HG03159 (cell line): ENCODE data around the gene STX4.

ENCODE experiments used
- ATAC-seq: cut with Tn5 transposase; IDR thresholded peaks from one replicate; pipeline ENCODE4 v1.9.1; 2021; ENCODE audit warnings: mild to moderate bottlenecking, moderate library complexity; ENCODE audit not compliant: unreplicated experiment

Gene STX4, protein sequence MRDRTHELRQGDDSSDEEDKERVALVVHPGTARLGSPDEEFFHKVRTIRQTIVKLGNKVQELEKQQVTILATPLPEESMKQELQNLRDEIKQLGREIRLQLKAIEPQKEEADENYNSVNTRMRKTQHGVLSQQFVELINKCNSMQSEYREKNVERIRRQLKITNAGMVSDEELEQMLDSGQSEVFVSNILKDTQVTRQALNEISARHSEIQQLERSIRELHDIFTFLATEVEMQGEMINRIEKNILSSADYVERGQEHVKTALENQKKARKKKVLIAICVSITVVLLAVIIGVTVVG

DNA sequence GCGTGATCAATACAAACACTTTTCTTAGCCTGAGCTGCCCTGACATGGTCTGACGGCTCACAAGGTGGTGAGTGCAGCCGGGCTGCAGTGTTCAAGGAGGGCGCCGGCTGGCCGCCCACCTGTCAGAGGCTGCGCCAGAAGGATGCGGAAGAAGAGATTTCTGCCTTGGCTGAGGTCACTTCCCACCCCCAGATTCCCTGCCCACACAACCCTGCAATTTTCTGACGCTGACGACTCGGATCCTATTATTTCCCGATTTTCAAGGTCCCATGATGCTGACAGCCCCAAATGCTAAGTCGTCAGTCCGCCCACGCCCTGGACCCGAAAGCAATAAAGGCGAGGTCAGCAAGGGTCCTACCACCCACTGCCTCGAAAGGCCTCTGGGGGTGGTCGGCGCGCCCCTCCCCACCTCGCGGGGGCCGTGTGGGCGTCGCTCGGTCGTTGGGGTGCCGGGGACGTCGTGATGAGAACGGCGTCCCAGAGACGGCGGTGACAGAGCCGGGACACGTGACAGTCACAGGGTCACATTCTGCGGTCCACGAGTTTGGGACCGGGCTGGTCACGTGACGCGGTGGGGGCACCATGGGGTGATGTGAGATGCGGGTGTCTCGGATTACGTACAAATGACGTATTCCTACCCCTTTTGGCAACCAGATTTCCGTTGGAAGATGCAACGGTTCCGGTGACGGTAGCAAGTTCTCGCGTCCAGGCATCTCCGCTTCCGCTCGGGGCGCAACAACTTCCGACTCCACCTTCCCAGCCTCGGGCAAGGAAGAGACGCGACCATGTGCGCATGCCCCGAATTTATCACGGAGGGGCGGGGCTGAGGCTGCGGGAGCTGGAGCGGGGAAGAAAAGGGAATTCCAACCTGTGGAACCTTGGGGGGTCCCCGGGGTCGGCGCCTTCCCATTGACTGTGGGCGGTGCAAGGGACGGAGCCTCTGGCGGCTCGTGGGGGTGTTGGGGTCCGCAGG lies at the start of gene STX4:
TSS of gene STX4 (plus strand) at position 823 of the 973 bp plus-strand sequence. CDS start 248 bp downstream, outside the sequence.
- ATAC-seq, result peak; percentile 70

DNA sequence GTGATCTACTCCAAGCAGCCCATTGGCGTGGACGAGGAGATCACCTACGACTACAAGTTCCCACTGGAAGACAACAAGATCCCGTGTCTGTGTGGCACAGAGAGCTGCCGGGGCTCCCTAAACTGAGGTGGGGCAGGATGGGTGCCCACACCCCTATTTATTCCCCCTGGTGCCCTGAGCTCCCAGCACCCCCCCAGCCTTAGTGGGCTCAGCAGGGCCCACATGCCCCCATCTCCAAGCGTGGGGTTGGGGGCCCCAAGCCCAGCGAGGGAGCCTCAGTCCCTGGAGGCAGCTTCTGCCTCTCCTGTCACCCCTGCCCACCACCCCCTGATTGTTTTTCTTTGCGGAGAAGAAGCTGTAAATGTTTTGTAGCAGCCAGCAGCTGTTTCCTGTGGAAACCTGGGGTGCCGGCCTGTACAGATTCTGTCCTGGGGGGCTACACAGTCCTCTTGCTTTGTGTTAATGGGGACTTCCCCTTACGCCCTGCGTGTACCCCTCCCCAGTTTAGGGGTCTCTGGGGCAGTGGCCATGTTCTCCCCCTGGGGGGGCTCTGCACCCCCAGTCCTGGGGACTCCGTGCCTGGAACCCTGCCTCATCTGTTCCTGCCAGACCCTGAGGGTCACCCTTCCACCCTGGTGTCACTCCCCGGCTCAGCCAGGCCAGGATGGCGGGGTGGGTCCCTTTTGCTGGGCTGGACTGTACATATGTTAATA lies 49.3 kb upstream of the STX4 start:
- ATAC-seq, result no peak

DNA sequence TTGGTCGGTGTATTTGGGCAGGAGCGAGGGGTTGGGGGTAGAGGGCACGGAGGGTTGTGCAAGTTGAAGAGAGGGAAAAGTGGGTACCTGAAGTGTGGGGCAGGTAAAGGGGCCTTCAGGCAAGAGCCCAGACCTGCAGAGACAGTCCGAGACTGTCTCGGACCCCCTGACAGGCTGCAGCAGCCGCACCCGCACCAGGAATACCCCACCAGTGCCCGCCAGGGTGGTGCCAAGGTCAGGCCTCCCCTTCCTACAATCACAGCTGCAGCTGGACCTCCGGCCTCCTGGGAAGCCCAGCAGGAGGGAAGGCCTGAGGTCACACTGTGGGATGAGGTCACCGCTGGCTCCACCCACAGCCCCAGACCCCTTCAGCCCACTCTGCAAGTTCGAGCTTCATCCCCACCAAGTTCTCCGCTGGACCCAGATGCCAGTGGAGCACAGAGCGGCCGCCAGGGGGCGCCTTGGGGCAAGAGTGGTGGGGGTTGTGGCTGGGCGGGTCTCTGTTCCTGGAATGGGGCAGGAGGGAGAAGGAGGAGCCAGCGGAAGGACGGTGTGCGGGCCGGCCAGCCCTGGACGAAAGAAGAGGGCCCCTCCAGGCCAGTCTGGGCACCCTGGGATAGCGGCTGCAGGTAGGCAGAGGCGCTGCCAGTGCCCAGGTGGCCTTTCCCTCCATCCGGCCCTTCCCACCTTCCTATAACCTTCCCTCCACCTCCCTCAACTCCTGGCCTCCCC lies 48.5 kb upstream of the STX4 start, which contains the start of gene HSD3B7:
TSS of gene HSD3B7 (plus strand) at position 539 of the 732 bp plus-strand sequence. CDS start 452 bp downstream, outside the sequence.
- no peak for ATAC-seq

DNA sequence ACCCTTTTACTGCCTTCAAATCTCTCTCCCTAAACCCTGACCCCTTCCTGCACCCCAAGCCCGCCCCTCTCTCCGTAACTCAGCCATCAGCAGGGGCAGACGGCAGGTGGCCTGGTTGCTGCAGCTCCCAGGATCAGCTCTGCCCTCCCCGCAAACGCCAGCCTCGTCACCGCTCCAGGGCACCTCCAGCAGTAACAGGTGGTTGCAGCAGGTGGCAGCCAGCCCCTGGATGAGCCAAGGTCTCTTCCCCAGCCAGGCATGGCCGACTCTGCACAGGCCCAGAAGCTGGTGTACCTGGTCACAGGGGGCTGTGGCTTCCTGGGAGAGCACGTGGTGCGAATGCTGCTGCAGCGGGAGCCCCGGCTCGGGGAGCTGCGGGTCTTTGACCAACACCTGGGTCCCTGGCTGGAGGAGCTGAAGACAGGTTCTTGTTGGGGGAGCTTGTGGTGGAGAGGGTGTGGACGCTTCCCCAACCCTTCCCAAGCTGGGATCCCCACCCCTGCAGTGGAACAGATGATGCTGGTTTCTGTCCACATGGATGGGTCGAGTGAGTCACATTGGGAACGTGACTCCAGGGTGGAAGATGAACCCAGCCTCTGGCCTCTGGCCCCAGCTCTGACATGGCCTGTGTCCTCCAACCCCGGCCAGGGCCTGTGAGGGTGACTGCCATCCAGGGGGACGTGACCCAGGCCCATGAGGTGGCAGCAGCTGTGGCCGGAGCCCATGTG lies 47.8 kb upstream of the STX4 start:
- no peak for ATAC-seq

DNA sequence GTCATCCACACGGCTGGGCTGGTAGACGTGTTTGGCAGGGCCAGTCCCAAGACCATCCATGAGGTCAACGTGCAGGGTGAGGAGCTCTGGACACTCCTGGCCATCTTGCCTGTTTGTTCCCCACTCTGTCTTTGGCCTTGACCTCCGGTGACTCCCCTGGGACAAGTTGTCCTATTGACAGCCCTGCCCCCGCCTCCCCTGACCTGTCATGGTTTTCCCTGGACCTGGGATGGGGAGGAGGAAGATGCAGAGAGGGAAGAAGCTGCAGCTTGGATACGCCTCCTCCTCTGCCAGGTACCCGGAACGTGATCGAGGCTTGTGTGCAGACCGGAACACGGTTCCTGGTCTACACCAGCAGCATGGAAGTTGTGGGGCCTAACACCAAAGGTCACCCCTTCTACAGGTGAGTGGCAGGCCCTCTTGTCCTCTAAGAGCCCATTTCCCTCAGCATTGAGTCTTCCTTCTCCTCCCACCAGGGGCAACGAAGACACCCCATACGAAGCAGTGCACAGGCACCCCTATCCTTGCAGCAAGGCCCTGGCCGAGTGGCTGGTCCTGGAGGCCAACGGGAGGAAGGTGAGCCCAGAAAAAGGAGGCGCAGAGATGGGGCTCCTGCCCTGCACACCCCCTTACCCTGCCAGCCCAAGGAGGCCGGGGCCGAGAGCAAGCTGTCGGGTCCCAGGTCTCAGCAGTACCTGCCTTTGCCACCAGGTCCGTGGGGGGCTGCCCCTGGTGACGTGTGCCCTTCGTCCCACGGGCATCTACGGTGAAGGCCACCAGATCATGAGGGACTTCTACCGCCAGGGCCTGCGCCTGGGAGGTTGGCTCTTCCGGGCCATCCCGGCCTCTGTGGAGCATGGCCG lies 47.0 kb upstream of the STX4 start:
- ATAC-seq, result no peak

DNA sequence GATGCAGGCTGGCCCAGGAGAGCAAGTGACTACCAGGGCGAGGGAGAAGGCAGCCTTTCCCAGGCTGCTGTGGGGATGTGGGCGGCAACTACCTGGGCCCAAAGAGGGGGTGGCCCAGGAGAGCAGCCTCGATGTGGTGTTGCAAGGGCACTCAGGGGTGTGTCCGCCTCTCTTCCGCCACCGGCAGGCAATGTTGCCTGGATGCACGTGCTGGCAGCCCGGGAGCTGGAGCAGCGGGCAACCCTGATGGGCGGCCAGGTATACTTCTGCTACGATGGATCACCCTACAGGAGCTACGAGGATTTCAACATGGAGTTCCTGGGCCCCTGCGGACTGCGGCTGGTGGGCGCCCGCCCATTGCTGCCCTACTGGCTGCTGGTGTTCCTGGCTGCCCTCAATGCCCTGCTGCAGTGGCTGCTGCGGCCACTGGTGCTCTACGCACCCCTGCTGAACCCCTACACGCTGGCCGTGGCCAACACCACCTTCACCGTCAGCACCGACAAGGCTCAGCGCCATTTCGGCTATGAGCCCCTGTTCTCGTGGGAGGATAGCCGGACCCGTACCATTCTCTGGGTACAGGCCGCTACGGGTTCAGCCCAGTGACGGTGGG lies 45.7 kb upstream of the STX4 start:
- ATAC-seq, result no peak

DNA sequence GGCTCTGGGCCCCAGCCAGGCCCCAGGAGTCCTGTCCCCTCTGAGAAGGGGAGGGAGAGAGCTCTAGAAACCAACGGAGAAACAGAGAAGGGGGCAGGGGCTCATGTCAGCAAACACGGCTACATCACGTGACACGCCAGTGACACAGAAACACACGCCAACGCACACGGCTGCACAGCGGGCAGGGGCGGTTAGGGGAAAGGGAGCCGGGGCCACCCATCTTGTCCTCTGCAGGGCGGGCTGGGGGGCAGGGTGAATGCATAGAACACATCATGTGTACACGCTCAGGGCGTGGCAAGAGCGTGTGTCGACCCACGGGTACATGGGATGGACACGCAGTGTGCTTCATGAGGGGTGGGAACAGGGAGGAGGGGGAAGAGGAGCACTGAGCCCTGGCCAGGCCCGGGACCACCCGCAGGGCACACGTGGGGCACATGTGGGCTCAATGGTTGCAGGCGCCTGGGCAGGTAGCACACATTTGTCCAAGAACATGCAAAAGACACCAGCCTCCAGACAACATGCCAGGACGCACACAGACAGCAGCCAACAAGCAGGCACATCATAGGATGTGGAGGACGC lies 43.8 kb upstream of the STX4 start:
- no peak for ATAC-seq

DNA sequence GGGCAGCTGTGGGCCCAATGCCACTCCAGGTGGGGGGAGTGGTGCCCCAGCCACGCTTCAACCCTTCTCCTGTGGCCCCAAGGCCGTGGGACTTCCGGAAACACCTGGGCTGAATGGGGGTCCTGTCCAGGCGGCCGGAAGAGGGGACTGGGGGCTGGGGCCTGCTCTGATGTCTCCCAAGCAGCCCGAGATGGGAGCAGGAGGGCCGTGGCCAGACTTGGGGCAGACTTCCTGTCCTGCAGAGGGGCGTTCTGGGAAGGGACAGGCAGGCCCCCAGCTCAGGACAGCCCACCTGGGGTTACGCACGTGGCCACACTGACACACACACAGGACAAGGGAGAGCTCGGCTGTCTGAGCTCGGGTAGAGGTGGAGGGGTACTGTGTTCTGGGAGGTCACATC lies 43.3 kb upstream of the STX4 start:
- ATAC-seq, result no peak

DNA sequence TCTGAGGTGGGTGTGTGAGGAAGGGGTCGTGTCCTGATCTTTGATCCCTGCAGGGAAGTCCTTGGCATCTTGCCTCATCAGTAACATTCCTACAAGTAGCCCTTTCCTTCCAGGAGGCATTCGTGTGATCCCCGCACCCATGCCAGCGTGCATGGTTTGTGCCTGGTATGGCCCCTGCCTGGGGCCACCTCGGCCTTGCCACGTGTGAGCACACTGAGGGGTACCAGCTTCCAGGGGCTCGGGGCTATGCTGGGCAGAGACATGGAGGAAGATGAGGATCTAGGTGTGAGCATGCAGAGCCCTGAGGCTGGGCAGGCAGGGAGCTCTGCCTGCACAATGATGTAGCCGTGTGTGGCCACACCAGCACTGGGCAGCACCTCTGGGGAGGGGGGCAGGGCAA lies 42.3 kb upstream of the STX4 start:
- ATAC-seq, result no peak

DNA sequence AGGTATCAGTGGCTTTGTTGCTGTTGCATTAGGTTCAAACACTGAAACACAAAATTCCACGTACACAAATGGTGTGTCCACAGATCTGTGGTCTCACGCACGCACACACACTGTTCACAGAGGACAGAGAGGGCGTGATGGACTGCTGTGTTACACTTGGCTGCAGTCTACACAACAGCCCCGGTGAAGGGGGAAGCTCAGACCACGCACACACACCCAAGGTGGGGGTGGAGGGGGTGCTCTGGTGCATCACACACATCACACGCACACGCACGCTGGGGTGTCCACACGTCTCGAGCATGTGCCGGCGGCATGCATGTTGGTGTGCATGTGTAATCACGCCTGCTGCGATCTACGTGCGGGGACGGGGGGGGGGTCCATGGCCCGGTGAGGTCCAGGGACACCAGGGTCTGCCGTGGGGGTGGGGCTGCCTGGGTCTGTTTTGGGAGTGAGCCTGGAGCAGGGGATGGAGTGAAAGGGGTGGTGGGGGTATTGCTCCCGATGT lies 41.0 kb upstream of the STX4 start:
- ATAC-seq, result no peak

DNA sequence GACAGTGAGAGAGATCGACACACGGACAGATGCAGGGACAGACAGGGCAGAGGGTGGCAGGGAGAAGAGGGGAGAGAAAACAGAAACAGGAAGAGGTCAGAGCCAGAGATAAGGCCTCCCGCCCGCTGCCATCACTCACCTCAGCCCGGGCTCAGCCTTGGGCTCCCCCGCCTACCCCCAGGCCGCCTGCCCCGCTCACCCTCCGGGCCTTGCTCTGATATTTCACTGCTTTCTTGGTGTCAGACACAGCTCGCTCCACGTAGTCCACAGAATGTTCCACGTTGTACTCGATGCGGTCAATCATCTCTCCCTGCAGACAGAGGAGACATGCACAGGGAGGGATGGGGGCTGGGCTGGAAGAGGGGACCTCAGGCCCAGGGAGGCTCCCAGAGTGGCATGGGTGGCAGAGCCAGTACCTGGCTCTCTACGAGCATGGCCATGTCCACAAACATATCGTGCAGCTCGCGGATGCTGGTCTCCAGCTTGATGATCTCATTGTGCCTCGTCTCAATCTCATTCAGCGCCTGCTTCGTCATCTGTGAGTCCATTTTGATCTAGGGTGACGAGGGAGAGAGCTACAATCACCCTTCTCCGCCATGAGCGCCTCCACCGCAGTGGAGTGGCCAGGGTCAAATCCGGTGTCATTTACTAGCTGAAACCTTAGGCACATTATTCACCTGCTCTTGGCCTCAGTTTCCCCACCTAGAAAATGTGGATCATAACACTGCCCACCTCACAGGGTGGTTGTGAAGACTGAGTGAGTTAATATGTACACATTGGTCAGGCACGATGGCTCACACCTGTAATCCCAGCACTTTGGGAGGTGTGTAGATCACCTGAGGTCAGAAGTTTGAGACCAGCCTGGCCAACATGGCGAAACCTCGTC lies 40.2 kb upstream of the STX4 start:
- no peak for ATAC-seq

DNA sequence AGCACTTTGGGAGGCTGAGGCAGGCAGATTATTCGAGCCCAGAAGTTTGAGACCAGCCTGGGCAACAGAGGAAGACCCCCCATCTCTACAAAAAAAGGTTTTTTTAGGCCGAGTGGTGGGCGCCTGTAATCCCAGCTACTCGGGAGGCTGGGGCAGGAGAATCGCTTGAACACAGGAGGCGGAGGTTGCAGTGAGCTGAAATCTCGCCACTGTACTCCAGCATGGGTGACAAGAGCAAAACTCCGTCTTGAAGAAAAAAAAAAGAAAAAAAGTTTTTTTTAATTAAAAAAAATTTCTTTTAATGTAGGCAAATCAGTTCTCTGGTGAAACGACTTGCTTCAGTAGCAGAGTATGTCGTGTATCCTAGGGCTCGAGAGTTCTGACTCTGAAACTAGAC lies 37.4 kb upstream of the STX4 start:
- ATAC-seq, result no peak

DNA sequence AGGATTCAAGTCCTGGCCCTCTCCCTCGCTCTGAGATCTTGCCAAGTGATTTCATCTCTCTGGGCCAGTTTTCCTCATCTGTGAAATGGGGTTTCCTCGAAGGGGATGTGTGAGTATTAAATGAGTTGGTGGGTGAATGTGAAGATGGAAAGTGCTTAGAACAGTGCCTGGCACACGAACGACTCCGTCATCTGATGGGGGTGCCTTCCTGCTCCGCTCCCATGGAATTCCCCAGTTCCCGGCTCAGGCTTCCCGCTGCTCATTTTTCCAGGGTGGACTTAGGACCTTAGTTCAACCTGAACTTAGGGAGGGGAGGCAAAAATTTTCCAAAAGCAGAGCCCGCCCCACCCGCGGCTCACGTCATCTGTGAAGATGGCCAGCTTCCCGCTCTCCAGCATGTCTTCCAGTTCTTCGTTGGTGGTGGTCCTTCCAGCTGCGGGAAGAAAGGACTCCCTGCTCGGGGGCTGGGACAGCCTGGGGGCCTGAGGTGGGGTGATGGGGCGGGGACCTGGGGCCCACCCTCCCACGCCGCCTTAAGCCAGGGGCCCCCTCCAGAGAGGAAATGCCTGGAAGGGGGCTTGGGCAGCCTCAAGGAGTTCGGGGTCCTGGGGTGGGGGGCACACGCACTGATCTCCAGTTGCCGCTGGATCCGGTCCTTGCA lies 36.9 kb upstream of the STX4 start:
- ATAC-seq, result no peak

DNA sequence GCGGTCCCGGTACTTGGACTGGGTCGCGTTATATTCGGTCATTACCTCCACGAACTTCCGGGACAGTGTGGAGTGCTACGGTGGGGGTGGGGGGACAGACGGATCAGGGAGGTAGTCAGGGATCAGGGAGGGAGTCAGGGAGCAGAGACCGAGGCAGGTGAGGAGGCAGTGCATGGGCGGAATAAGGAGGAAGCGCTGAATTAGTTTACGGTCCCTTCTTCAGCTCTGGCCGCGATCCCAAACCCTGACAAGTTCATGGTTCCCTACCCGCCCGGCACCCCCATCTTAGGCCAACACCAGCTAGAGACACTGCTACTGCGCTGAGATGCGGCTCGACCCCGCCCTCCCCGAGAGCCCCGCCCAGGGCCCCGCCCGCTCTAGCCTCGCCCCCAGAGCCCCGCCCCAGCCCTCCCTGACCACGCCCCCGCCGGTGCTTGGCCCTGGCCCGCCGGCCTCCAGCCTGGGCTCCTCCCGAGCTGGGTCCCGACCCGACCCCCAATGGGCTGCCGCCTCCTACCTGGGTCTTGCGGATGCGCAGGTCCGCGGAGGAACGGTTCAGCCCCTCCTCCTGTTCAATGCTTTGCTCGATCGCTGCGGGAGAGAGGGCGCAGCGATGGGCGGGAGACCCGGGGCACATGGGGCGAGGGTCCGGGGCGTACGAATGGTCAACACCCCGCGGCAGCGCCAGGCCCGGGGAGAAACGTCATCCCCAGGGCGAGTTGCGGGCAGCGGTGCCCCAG lies 36.2 kb upstream of the STX4 start:
- ATAC-seq, result peak; percentile 80
